ENCODE measurements around the gene TECRL. TPM values are rescaled to one million over a fixed set of nuclear protein-coding genes. Genes with fewer than 3 reads are reported as not detected.

TECRL gene
- total RNA-seq, 1 donor from 2014 or later, result 1,120 TPM

GRCh38 chr4:64340218-64341110, 68.8 kb downstream of the TECRL start:
- ATAC-seq (peak; percentile 66), DNase-seq (ENCODE audit: missing footprints) (peak; percentile 59)
- intact Hi-C loops (cut with DNase I), result loop anchor here (5.0 to 10.0 kb wide), 3 partner anchors 67 to 194 kb away; partner anchors contain the start of gene TECRL

- no peak for ATAC-seq
- no peak for DNase-seq (ENCODE audit: missing footprints)
- intact Hi-C loops (cut with DNase I), result no loop called here
Measured at GRCh38 chr4:64334964-64335363, 74.3 kb downstream of the TECRL start.

- DNase-seq (ENCODE audit: missing footprints) (no peak), ATAC-seq (no peak)
- intact Hi-C loops (cut with DNase I), result no loop called here
Measured at GRCh38 chr4:64330143-64330542, 79.1 kb downstream of the TECRL start.

- ATAC-seq (no peak), DNase-seq (ENCODE audit: missing footprints) (no peak)
- intact Hi-C loops (cut with DNase I), result no loop called here
Measured at GRCh38 chr4:64327237-64327636, 82.0 kb downstream of the TECRL start.

GRCh38 chr4:64326507-64326906, 82.7 kb downstream of the TECRL start:
- intact Hi-C loops (cut with DNase I), result no loop called here
- no peak for ATAC-seq
- DNase-seq (ENCODE audit: missing footprints), result no peak

- intact Hi-C loops (cut with DNase I), result no loop called here
- ATAC-seq (no peak), DNase-seq (ENCODE audit: missing footprints) (no peak)
Measured at GRCh38 chr4:64306255-64306565, 103.0 kb downstream of the TECRL start.

GRCh38 chr4:64305565-64306254, 103.5 kb downstream of the TECRL start:
- DNase-seq (ENCODE audit: missing footprints), result no peak
- intact Hi-C loops (cut with DNase I), result no loop called here
- no peak for ATAC-seq

GRCh38 chr4:64272432-64272831, 136.8 kb downstream of the TECRL start:
- intact Hi-C loops (cut with DNase I), result loop anchor here (10.0 kb wide), 1 partner anchor 272 kb away; no protein-coding TSS in a partner anchor
- peak; percentile 53 for ATAC-seq

GRCh38 chr4:64271601-64272081, 137.6 kb downstream of the TECRL start:
- intact Hi-C loops (cut with DNase I), result loop anchor here (10.0 kb wide), 1 partner anchor 273 kb away; no protein-coding TSS in a partner anchor
- peak; percentile 86 for ATAC-seq

More at GRCh38 chr4:64272432-64272831, 136.8 kb downstream of the TECRL start:
- DNase-seq (ENCODE audit: missing footprints), result peak; percentile 63

GRCh38 chr4:64266669-64267068, 142.6 kb downstream of the TECRL start:
- intact Hi-C loops (cut with DNase I), result no loop called here
- no peak for DNase-seq (ENCODE audit: missing footprints)
- peak; percentile 45 for ATAC-seq

More at GRCh38 chr4:64271601-64272081, 137.6 kb downstream of the TECRL start:
- peak; percentile 43 for DNase-seq (ENCODE audit: missing footprints)

- intact Hi-C loops (cut with DNase I), result no loop called here
- no peak for ATAC-seq
- DNase-seq (ENCODE audit: missing footprints), result no peak
Measured at GRCh38 chr4:64266263-64266662, 143.0 kb downstream of the TECRL start.

GRCh38 chr4:64251781-64252180, 157.5 kb downstream of the TECRL start:
- ATAC-seq (no peak), DNase-seq (ENCODE audit: missing footprints) (no peak)
- intact Hi-C loops (cut with DNase I), result no loop called here

- no peak for ATAC-seq
Measured at GRCh38 chr4:64250488-64250887, 158.8 kb downstream of the TECRL start.

GRCh38 chr4:64250061-64250460, 159.2 kb downstream of the TECRL start:
- DNase-seq (ENCODE audit: missing footprints), result no peak
- no peak for ATAC-seq
- intact Hi-C loops (cut with DNase I), result no loop called here

More at GRCh38 chr4:64250488-64250887, 158.8 kb downstream of the TECRL start:
- intact Hi-C loops (cut with DNase I), result no loop called here
- DNase-seq (ENCODE audit: missing footprints), result no peak

- intact Hi-C loops (cut with DNase I), result no loop called here
- DNase-seq (ENCODE audit: missing footprints) (no peak), ATAC-seq (no peak)
Measured at GRCh38 chr4:64248186-64248585, 161.1 kb downstream of the TECRL start.

- DNase-seq (ENCODE audit: missing footprints) (no peak), ATAC-seq (no peak)
- intact Hi-C loops (cut with DNase I), result no loop called here
Measured at GRCh38 chr4:64230709-64231310, 178.4 kb downstream of the TECRL start.
